Measurements from ENCODE around the gene ZNF827.
"Not testable (repeated sequence)": the region's sequence is repeated elsewhere in the genome, so short reads cannot be mapped to it uniquely, and the experiment has no call there.

The ZNF827 gene

DNA sequence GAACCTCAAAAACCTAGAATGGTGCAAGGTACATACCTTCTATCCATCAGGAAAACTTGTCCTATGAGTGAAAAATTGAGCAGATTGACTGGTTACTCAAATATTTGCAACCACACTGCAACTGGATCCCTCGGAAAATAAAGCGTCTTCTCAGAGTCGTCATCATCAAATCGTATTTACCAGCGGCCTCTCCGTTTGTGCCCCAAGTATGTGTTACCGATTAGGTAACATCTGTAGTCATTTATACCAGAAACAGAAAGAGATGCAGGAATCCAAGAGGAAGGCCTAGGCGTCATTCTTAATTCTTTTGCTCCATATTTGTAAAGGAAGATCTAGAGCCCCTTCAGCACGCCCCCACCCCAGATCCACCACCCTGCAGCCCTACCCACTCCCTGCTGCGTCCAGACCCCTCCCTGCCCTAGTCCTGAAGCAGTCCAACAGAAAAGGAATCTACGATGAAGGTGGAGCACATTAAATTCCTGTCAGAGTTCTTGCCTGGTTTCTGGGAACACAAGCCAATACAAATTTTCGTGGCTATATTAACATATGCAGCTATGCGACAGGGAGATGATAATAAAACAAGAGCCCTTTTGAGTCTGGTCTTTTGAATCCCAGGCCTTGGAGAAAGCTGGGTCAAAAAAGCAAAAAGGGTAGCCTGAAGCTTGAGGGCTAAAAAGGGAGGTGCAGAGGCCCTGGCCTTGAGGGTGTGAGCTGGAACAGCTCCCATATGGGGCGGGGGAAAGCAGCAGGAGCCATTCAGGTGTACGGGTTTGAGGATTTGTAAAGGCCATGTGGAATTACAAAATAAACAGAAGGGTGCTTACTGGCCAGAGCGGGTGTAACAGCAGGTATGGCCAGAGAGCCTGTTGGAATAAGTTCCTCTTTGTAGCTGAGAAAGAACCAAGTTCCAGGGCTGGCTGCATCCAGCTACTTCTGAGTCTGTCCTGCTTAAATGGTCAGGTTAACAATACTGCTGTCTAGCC, 77.0 kb downstream of the ZNF827 start:
- DNase-seq = no peak

DNA sequence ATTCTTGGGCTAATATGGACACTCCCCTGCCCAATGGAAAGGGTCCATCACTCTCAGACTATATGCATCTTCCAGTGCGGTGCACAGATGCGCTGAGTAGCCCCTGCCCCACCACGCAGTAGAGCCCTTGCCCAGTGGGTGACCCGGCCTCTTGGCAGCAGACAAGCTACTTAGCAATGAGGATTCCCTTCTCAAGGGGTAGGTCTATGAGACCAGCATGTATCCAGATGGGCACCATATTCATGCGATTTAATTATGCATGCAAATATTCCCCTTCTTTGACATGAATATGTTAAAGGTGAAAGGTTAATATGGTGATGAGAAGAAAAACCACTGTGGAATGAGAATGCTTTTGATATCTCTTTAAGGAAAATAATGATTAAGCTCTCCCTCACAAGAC, 77.7 kb downstream of the ZNF827 start:
- DNase-seq = no peak

DNA sequence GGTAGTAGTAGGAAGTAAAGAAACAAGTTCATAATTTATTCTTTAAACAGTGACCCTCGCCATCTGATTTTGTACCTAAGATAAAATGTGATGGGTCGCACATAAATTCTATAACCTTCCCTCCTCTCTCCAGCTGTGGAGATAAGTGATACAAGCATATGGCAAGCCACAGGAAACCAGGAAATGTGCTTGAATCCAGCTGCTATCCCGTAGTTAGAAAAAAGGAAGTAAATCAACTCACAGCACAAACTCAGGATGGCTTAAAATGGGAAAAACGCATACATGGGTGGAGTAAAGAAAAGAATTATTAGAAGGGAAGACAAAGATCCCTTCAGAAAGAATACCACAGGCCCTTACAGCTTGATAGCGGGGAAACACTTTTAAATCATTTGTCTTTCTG, 78.2 kb downstream of the ZNF827 start:
- no peak for DNase-seq

DNA sequence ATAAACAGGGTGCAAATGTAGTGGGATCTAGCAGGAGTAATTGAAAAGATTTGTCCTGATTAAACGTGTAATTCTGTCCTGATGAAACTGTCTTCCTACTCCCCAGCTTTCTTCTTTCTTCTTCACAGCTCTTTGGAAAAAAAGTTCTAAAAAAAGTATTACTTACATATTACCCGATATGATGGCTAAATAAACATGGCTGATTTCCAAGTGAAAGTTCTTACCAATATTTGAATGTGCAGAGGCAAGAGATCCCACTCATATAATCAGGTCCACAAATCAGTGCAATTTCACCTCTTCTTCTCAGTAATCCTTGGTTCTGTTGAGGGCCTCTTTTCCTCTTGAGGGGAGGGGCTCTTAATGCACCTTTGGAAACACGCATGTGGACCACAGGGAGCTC, 78.7 kb downstream of the ZNF827 start:
- no peak for DNase-seq

DNA sequence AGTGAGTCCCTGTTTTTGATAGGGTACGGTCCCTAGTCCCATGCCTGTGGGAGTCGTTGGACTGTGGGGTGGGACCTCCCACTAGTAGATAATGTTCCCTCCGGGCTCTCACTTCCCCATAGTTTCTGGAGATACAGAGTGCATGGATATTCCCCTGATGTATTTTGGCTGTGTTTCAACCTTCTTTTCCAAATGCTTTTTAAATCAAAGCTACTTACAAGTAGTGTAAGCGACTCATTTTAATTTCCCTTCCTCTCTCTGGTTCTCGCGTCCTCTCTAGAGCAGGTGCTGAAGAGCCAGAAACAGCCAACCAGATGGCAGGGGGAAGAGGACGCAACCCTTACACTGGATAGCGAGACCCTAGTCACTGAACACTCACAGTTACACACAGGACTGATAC, 79.2 kb downstream of the ZNF827 start:
- DNase-seq = no peak

DNA sequence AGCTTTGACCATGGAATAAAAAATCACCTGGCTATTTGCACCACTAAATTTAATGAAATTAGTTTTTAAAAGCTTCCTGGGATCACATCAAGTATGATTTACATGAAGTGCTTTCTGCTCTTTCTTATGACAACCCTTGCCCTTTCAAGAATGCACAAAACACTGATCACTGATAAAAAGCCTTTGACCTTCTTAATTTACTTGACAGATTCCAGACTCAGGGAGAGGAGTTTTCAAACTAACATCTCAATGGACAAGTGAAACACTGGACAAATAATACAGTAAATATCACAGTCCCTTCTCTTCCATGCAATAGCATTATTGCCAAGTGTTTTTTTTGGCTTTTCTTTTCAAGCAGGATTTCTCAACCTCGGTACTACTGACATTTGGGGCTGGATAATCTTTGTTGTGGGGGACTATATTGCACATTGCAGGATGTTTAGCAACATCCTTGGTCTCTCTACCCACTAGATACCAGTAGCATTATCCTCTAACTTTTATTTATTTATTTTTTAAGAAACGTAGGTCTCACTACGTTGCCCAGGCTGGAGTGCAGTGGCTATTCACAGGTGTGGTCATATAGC, 86.3 kb downstream of the ZNF827 start:
- no peak for DNase-seq

DNA sequence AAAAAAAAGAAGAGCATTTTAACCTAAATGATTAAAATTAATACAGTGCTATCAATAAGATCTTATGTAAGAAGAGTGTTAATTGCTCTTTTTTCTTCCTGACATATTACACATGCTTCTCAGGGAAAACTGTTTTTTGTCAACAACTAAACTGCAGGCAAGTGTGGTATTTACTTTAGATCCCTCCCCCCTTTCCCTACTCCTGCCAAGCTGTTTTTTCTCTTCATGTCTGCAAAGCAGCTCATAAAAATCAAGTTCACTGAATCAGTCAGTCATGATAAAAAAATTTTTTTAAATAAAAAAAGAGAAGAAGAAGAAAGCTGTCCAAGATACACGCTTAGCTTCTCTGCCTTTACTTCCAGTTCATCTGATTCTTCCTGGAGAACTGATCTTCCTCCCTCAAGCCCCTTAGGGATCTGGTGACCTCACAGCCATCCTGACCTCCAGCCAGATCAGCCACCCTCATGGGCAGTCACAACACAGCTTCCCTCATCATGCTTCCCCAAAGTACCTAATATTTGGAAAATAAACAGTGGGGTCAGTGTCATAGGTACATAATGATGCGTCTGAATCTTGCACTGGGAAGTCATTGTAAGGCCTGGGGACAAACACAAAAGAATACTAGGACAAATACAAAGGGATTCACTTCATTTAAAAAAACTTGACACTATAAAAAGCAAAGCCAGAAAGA, 87.0 kb downstream of the ZNF827 start:
- DNase-seq = no peak

DNA sequence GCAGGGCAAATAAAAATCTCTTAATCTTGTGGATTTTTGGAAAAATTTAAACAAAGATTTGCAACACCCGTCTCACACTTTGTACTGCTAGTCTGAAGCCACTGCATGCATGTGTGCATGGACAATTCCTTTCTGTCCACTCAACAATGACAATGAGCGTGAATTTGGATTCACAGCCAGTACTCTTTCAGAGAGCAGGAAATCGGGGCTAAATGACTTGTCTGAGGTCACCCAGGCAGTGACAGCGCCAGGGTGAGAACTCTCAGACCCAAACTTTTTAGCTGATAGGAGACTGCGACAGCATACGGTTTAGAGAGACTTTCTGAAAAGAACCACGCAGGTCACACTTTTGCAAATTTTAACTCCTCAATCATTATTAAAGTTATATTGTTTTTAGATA, 90.9 kb downstream of the ZNF827 start:
- DNase-seq = no peak

DNA sequence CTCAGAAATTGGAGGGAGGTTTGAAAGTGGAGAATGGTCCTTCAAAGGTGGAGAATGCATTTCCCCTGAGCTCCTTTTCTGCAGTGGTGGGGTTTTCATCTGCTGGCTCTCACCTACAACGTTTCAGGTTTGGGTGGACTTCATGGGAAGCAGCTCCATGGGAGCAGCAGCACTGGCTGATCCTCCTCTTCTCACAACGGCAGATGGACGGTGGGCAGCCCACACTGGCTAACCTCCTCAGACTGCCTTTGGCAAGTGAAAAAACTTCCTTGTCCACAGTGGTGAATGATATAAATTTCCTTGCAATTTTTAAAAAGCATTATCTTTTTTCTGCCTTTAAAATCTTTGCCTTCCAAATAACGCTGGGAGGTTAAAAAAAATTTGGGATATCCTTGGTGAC, 93.5 kb downstream of the ZNF827 start:
- DNase-seq = no peak

DNA sequence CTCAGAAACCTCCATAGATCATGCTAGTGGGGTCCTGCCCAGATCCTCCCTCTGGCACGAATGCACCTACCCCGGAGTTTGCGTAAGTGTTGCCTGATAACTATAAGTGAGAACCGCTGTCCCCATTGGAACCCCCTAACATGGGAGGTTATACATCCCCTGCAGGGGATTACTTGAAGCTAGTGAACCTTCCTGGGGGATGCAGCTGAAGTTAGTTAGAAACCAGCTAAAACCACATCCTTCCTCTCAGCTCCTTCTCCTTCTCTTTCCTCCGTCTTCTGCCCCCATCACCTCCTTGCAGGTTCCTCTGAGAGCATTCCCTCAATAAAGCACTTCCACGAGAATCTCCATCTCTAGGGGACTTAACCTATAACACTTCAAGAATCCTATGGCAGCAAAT, 95.0 kb downstream of the ZNF827 start:
- DNase-seq = no peak

DNA sequence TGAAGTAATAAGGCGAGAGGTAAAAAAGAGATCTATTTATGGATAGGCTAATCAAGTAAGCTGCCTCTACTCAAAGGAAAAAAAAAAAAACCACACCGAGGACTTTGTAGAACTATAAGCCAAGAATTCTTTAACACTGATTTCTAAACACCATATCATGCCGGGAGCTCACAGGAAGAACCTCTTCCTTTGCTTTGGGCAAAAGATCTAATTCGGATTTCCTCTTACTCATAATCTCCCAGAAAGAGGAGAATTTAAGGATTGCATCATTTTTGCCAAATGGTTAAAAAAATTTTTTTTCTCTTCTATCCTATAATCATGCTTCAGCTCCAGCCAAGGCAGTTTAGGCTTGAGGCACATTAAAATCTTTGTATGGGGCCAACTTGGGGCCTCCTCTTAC, 95.5 kb downstream of the ZNF827 start:
- no peak for DNase-seq

DNA sequence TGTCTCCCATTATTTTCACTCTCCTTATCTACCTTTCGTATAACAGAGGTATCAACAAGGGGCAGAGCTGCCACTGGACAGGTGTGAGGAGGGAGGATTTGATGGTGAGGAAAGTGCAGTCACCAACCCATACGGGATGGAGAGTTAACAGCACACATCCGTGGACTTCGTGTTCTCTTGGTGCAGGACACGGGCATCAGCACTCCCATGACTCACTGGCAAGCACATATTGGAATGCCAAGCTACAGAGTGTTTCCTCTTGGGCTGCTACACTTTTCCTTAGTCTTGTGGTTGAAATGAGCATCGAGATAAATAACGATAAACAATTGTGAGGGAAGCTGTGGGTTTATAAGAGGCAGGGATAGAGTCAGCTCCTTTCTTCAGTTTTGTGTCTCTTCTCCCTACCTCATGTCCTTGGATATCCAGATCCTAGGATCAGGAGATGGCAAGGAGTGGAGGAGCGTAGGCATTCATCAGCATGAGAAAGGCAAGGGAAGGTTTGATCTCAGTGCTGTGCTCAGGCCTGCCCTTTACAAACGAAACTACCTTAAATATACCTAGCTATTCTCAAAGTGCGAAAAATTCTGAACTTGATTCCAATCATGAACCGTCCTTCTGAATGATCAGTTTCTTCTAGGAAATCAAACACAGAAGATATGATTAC, 96.3 kb downstream of the ZNF827 start:
- no peak for DNase-seq

DNA sequence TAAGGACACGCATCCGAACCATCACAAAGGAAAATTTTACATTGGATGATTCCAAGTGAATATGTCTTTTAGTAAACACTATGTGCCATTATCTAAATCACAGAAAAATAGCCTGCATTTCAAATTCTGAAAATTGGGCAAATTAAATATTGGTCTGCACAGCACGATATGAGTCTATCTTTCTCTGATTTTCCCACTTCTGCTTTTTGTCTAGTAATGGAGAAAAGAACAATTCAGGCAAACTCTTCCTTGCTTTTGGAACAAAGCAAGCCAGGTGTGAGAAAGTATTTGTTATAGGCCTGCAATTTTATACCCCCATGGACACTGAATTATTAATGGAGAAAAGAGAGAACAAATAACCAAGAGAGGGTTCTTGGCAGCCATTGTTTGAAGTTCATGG, 97.8 kb downstream of the ZNF827 start:
- no peak for DNase-seq

DNA sequence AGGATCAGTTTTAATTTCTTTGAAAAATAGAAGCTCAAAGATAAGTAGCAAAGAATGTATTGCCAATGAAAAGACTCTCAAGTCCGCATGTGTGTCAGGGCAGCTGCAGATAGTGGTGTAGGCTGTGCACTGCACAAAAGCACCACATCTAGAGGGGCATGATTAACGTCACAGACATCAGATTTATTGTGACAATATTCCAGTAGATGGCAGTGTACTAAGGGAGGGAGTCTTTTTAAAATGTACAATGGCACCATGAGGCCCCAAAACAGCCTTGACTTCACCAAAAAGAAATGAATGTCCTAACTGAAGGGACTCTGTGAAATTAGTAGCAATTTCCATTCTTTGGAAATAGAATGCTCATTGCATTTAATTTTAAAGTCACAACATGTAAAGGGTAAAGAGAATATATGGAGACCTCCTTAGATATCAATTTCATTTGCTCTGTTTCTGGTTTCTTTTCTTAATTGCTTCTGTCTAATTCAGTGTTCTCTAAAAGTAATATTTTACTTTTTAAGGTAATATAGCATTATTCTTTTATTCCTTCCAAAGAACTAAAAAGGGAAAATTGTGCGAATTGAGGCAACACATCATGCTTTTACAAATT, 98.4 kb downstream of the ZNF827 start:
- DNase-seq = peak; percentile 3

DNA sequence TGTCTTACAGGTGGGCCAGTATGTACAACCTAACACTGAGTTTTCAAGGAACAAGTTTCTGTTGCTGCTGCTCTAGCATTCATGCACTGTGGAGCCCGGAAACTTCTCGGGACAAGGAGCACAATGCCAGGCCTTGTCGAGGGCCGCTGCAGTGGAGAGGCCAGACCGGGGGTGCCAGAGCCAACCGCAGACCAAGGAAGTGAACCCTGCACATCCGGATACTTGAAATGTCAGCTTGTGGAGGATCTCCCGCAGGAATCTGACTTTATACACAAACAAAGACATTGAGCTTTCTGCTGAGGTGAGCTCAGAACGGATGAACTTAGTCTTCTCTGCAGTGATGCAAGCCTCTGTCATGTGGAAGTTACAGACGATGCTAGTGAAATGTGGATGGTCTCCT, 99.5 kb downstream of the ZNF827 start:
- no peak for DNase-seq

DNA sequence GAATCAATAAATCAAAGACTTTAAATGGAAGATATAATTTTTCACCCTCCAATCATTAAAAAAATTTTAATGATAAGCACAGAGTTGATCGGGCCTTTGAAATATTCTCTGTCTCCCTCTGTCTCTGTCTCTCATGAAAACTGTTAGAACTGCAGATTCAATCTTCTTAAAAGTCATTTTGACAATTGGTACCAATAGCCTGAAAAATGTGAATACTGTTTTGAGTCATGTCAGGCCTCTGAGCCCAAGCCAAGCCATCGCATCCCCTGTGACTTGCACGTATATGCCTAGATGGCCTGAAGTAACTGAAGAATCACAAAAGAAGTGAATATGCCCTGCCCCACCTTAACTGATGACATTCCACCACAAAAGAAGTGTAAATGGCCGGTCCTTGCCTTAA, 106.2 kb downstream of the ZNF827 start:
- not testable (repeated sequence) for DNase-seq

DNA sequence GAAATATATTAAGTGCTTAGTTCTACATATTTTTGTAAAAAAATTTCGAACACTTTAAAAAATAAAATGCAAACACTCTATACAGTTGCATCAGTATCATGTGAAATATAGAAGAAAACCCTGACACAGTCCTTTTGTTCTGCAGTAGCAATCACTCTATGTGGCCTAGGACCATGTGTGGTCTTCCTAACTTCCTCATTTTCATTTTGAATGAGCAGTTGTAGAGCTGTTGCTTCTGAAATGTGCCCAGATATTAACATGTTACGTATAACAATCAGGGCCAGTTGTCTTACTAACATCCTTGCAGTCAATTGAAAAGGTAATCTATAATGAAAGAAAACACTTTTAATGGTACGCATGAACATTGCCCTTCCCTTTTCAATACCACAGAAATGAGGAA, 107.9 kb downstream of the ZNF827 start:
- no peak for DNase-seq

DNA sequence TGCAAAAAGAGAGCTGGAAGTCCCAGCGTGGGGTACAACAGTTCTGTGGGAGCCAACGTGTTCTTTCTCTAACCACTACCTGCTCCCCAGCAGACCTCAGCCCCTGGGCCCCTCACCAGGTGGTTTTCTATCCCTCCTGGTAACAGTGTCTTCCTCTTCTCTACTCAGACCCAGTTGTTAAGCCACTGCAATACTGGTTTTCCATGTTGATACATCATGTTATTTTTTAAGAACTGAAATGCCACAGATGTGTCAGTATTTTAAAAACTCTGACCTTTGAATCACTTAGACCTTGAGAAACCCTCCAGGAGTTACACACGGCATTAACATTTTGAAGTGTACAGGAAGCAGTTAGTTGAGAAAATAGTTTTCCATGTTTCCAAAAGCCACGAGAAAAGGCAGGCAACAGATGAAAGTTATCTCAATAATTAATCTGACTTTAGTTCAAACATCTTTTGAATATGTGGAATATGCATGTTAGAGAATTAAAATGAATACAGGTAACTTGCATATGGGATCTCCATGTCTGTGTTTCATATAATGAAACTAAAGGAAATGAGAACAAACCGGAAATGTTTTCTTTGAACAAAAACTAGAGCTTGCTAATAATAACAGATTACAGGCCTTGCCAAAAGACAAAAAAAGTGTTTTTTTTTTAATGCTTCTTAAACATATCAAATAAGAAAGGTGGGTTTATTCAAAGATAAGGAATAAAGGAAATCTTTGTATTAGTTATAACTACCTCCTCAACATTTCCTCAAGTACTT, 108.8 kb downstream of the ZNF827 start:
- peak; percentile 11 for DNase-seq

DNA sequence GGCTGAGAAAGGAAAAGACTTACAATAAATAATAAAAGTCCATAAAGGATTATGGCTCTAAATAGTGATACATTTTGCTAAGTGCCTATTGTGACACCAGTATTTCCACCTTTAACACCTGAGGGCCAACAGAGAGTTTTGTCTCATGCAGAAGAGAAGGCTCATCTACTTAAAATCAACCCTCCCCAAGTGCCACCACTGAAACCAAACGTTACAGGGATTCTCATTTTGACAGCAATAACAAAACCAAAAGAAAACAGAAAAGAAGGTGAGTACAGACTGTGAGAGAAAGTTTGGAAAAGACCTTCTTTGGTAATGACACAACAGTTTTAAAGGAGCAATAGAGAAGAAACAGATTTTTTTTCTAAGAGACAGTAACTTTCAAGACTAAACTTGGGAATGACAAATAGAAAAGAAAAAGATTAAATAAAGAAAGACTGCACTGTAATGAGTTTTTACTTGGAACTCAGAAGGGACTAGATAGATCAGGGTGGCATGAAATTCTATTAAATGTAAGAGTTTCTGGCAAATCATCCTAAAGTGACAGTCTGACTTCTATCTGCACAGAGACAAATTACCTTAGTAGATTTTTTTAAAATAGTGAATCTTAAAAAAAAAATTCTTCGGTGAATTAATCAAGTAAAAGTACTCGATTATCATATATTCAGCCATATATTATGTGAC, 109.7 kb downstream of the ZNF827 start:
- no peak for DNase-seq

DNA sequence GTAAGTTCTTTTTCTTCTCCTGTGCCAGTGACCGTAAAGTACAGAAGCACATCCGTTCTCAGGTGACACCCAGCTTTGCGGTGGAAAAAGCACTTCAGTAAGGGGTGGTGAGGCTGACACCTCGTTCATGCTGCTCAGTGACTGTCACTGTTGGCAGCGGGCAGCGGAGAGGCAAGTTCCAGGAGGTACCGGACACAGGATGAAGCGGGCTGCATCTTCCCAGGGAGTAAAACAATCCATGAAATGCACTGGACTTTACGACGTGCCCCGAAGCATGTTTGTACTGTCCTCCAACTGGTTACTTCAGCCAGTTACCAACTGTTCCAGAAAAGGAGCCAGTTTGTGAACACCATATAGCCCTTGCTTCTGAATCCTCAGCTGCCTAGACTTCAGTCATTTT, 110.7 kb downstream of the ZNF827 start:
- no peak for DNase-seq

DNA sequence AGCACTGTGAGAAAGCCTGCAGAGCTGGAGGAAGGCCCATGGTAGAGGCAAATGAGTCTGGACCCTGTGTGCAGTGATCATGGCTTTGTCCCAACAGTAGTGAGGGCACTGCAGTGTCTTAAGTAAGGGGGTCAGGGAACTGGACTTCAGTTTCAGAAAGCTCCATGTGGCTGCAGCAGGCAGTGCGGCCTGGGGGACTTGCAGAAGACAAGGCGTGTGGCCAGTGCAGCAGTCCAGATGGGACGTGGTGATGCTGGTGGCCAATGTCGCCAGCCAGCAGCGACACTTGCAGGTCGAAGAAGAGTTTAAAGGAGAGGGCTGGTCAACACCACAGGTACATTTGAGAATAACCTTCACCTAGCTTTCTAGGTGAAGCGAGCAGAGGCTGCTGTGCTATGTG, 113.4 kb downstream of the ZNF827 start:
- no peak for DNase-seq

DNA sequence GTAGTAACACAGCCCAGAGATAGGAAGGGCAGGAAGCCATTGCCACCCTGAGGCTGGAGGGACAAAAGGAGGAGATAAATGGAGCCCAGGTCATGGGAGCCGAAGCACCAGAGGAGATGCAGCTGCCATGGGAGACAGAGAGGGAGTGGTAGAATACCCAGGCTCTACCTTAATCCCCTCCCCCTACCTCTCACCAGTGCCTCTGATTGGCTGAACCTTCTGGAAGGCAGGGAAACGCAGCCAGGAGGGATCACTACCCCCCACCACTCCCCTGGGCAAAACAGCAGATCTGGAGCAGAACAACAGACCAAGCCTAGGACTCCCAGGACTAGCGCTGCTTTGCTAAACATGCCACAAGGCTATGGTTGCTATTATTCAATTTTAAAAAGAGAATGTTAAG, 114.2 kb downstream of the ZNF827 start:
- no peak for DNase-seq

Measured in CD4-positive, alpha-beta T cell treated with Interleukin-17A for 4 hours (primary cell).